Mesenchymal stem cell (in vitro differentiated cells and primary cell): ENCODE measurements around the gene CLDN3. TPM values are rescaled to one million over a fixed set of nuclear protein-coding genes. Genes with fewer than 3 reads are reported as not detected.

Experiments used
- DNase-seq: peaks from one replicate; pipeline ENCODE4 v3.0.0-alpha.2; 2013
- H2AFZ ChIP-seq: one replicate; pipeline ENCODE4 v1.6.1; 2013; ENCODE audit warnings: low read depth, mild to moderate bottlenecking, control low read depth, inconsistent platforms, low read length, moderate library complexity
- H2AK5ac ChIP-seq: 2 replicates; pipeline ENCODE4 v1.6.1; 2013; ENCODE audit warnings: low read length, moderate library complexity, mild to moderate bottlenecking, inconsistent platforms; ENCODE audit not compliant: severe bottlenecking
- H2BK120ac ChIP-seq: one replicate; pipeline ENCODE4 v1.6.1; 2013; ENCODE audit warnings: low read depth, mild to moderate bottlenecking, inconsistent platforms, low read length, moderate library complexity
- H2BK12ac ChIP-seq, 2 experiments: one replicate each; pipeline ENCODE4 v1.6.1; 2013; ENCODE audit warnings: inconsistent platforms in 2 of 2, low read length in 2 of 2, mild to moderate bottlenecking in 2 of 2, moderate library complexity in 2 of 2, control low read depth in 1 of 2
- H2BK15ac ChIP-seq: one replicate; pipeline ENCODE4 v1.6.1; 2013; ENCODE audit warnings: mild to moderate bottlenecking, low read depth, inconsistent platforms; ENCODE audit not compliant: poor library complexity, severe bottlenecking
- H2BK5ac ChIP-seq: 2 replicates; pipeline ENCODE4 v1.6.1; 2013; ENCODE audit warnings: low read depth, mild to moderate bottlenecking, low read length, control low read depth, inconsistent platforms; ENCODE audit not compliant: poor library complexity, severe bottlenecking
- H3K14ac ChIP-seq, 2 experiments: one replicate each; pipeline ENCODE4 v1.6.1; 2013; ENCODE audit warnings: inconsistent platforms in 2 of 2, low read length in 2 of 2, control low read depth in 1 of 2, mild to moderate bottlenecking in 1 of 2, moderate library complexity in 1 of 2
- H3K18ac ChIP-seq, 2 experiments: one replicate each; pipeline ENCODE4 v1.6.1; 2013; ENCODE audit warnings: inconsistent platforms in 2 of 2, low read length in 2 of 2, control low read depth in 1 of 2, low read depth in 1 of 2, mild to moderate bottlenecking in 1 of 2
- H3K23ac ChIP-seq, 2 experiments: one replicate each; pipeline ENCODE4 v1.6.1; 2013; ENCODE audit warnings: inconsistent platforms in 2 of 2, low read length in 2 of 2, mild to moderate bottlenecking in 2 of 2, moderate library complexity in 2 of 2, control low read depth in 1 of 2
- H3K27ac ChIP-seq: 2 replicates; pipeline ENCODE4 v1.5.1; 2013; ENCODE audit warnings: mild to moderate bottlenecking, moderate library complexity, low read length, control low read depth, inconsistent platforms; ENCODE audit not compliant: poor library complexity, severe bottlenecking
- H3K27me3 ChIP-seq, 2 experiments: 2 replicates each; pipeline versions ENCODE4 v1.6.1 to v1.7.0; 2013; ENCODE audit warnings: low read length in 2 of 2, mild to moderate bottlenecking in 2 of 2, moderate library complexity in 2 of 2, control low read depth in 1 of 2, inconsistent platforms in 1 of 2; ENCODE audit not compliant: control insufficient read depth in 1 of 2, insufficient read depth in 1 of 2
- H3K36me3 ChIP-seq, 2 experiments: 2 replicates each; pipeline versions ENCODE4 v1.6.1 to v1.7.0; 2013; ENCODE audit warnings: low read length in 2 of 2, control low read depth in 1 of 2, inconsistent platforms in 1 of 2, low read depth in 1 of 2, mild to moderate bottlenecking in 1 of 2; ENCODE audit not compliant: insufficient read depth in 2 of 2, control insufficient read depth in 1 of 2
- H3K4ac ChIP-seq, 2 experiments: one replicate each; pipeline ENCODE4 v1.6.1; 2013; ENCODE audit warnings: inconsistent platforms in 2 of 2, low read length in 2 of 2, mild to moderate bottlenecking in 2 of 2, moderate library complexity in 2 of 2, control low read depth in 1 of 2, low read depth in 1 of 2
- H3K4me1 ChIP-seq: 2 replicates; pipeline ENCODE4 v1.6.1; 2013; ENCODE audit warnings: low read depth, low read length, control low read depth; ENCODE audit not compliant: control insufficient read depth, insufficient read depth
- H3K4me2 ChIP-seq: 2 replicates; pipeline ENCODE4 v1.6.1; 2013; ENCODE audit warnings: low read length, mild to moderate bottlenecking, inconsistent platforms; ENCODE audit not compliant: poor library complexity, severe bottlenecking
- H3K4me3 ChIP-seq, 2 experiments: 2 replicates each; pipeline versions ENCODE4 v1.5.1 to v1.7.0; 2013; ENCODE audit warnings: low read length in 2 of 2, mild to moderate bottlenecking in 2 of 2, control low read depth in 1 of 2, low read depth in 1 of 2; ENCODE audit not compliant: insufficient read depth in 1 of 2
- H3K79me1 ChIP-seq: replicated peaks from 2 replicates; pipeline ENCODE4 v1.6.1; 2013; ENCODE audit warnings: mild to moderate bottlenecking, control low read depth, low read length, inconsistent platforms; ENCODE audit not compliant: poor library complexity, severe bottlenecking
- H3K9ac ChIP-seq: 2 replicates; pipeline ENCODE4 v1.7.0; 2013; ENCODE audit warnings: mild to moderate bottlenecking, low read length, moderate library complexity
- H3K9me3 ChIP-seq: 2 replicates; pipeline ENCODE4 v1.7.0; 2013; ENCODE audit warnings: mild to moderate bottlenecking, low read length; ENCODE audit not compliant: control insufficient read depth
- H4K8ac ChIP-seq: one replicate; pipeline ENCODE4 v1.6.1; 2013; ENCODE audit warnings: inconsistent platforms, mild to moderate bottlenecking, low read length, moderate library complexity
- H4K91ac ChIP-seq: one replicate; pipeline ENCODE4 v1.6.1; 2013; ENCODE audit warnings: mild to moderate bottlenecking, low read length, inconsistent platforms
- WGBS: methylation state at CpG from one replicate; pipeline ENCODE4 v1.1.7; 2013; ENCODE audit warnings: mixed read lengths; 5-methylcytosine and 5-hydroxymethylcytosine counted together
- polyA plus RNA-seq, 2 experiments: library from polyadenylated mRNA; stranded (reverse); fragments of 200-250 nt; gene quantifications; one replicate each; pipeline ENCODE4 v1.2.3, GENCODE V29; 2013

The CLDN3 gene, protein sequence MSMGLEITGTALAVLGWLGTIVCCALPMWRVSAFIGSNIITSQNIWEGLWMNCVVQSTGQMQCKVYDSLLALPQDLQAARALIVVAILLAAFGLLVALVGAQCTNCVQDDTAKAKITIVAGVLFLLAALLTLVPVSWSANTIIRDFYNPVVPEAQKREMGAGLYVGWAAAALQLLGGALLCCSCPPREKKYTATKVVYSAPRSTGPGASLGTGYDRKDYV
- polyA plus RNA-seq (2013, experiment 1 of 2), result not detected
- not detected for polyA plus RNA-seq (2013, experiment 2 of 2)

DNA sequence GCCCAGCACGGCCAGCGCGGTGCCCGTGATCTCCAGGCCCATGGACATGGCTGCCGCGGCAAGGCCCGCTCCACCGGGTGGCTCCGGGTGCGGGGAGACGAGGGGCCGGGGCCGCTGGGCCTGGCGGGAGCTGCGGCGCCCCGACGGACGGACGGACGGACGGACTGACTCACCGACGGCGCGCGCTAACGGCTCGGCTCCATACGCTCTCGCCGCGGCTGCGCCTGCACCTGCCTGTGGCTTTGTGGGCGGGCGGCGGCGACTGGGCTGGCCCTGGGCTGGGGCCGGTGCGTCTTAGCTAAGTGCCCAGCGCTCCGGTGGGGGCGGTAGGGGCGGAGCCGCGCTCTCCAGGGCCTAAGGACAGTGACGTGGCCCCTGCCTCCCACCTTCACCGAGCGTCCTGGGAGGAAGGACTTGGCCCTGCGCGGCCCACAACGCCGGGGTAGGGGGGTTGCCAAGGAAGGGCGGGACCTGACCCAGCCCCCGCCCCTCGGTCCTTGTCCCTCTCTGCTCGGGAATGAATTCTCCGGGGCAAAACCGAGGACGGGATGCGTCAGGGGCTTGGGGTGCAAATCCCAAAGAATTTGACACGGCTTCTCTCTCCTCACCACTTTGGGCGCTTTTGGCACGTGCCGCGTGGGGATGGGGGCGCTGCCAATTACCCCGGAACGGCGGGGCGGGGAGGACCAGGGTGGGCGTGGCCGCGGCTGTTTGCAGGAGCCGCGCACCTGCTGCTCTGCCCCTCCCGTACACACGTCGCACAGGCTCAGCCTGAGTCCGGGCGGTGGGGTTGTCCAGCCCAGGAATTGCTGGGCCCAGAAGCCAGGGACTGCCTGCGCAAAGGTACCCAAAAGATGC, at the start of gene CLDN3:
Gene CLDN3, minus strand, starts transcription at position 269 of the 858 bp plus-strand sequence. Its CDS starts 221 bp downstream, at position 48.
- Histone ChIP-seq H3K23ac (peak within 1 kb of the TSS in 1 of 2 experiments; percentile 47), H3K36me3 (peaks cover 0 to 16% of the 10 kb centered on the region in 2 experiments), H2BK120ac (no peak within 1 kb of the TSS), H3K27ac (no peak within 1 kb of the TSS), H3K9ac (no peak within 1 kb of the TSS), H2BK12ac (no peak within 1 kb of the TSS), H3K4ac (no peak within 1 kb of the TSS), H3K14ac (no peak within 1 kb of the TSS), H2BK15ac (no peak within 1 kb of the TSS), H3K4me3 (peak within 1 kb of the TSS; percentile 14 to 27), H2BK5ac (no peak within 1 kb of the TSS), H4K8ac (no peak within 1 kb of the TSS), H3K79me1 (no peaks in the 10 kb centered on the region), H3K18ac (no peak within 1 kb of the TSS), H2AK5ac (no peak within 1 kb of the TSS), H3K9me3 (no peaks in the 10 kb centered on the region), H3K27me3 (peaks cover 32 to 34% of the 10 kb centered on the region in 2 experiments), H2AFZ (no peak within 1 kb of the TSS), H4K91ac (peak within 1 kb of the TSS; percentile 32), H3K4me2 (peak within 1 kb of the TSS; percentile 80), H3K4me1 (peaks cover 13% of the 10 kb centered on the region)
- WGBS, result 5% methylated on average over 76 of the region's 82 CpGs
- DNase-seq, result no peak

DNA sequence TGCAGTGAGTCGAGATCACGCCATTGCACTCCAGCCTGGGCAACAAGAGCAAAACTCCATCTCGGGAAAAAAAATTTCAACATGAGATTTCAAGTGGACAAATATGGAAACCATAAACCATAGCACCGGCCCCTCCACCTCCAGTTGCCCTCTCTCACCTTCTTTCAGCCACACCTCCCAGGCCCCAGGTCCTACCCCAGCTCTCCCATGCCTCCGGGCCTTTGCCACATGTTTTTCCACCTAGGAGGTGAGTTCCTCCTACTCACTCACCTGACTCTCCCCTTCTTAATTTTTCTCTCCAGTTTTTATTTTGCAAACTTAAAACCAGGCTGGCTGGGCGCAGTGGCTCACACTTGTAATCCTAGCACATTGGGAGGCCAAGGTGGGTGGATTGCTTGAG, 47.1 kb upstream of the CLDN3 start:
- Histone ChIP-seq H2BK120ac (no peak overlapping the region), H3K27ac (no peak overlapping the region), H3K4me3 (no peak overlapping the region), H2AFZ (no peak overlapping the region), H4K91ac (no peak overlapping the region), H3K9me3 (no peaks in the 10 kb centered on the region), H3K4me2 (no peak overlapping the region), H2BK12ac (no peak overlapping the region), H3K4ac (no peak overlapping the region), H3K4me1 (peaks cover under 1% of the 10 kb centered on the region), H3K9ac (no peak overlapping the region), H3K79me1 (no peaks in the 10 kb centered on the region), H3K23ac (no peak overlapping the region), H3K14ac (no peak overlapping the region), H2BK5ac (no peak overlapping the region), H2AK5ac (no peak overlapping the region), H3K18ac (no peak overlapping the region), H3K36me3 (no peaks in the 10 kb centered on the region), H4K8ac (no peak overlapping the region), H2BK15ac (no peak overlapping the region), H3K27me3 (no peaks in the 10 kb centered on the region)
- DNase-seq, result no peak
- 96% methylated on average over 6 of the region's 6 CpGs for WGBS

GRCh38 chr7:73815436-73815835, 45.4 kb upstream of the CLDN3 start:
- no peak overlapping the region for H3K4me3 ChIP-seq
- H3K27me3 ChIP-seq, result peaks cover 0 to 4% of the 10 kb centered on the region in 2 experiments
- H3K36me3 ChIP-seq, result no peaks in the 10 kb centered on the region
- H3K14ac ChIP-seq, result no peak overlapping the region
- H2AFZ ChIP-seq, result no peak overlapping the region
- no peak overlapping the region for H3K4ac ChIP-seq
- peak overlapping the region; percentile 59 for H4K91ac ChIP-seq
- no peak overlapping the region for H3K9ac ChIP-seq
- no peak overlapping the region for H2BK120ac ChIP-seq
- H2BK15ac ChIP-seq, result no peak overlapping the region
- WGBS, result 89% methylated on average over 7 of the region's 8 CpGs
- H2BK12ac ChIP-seq, result no peak overlapping the region
- H3K4me1 ChIP-seq, result no peaks in the 10 kb centered on the region
- no peaks in the 10 kb centered on the region for H3K79me1 ChIP-seq
- no peaks in the 10 kb centered on the region for H3K9me3 ChIP-seq
- H3K27ac ChIP-seq, result no peak overlapping the region
- no peak overlapping the region for H4K8ac ChIP-seq
- no peak for DNase-seq
- H3K23ac ChIP-seq, result no peak overlapping the region
- H3K4me2 ChIP-seq, result no peak overlapping the region
- H3K18ac ChIP-seq, result no peak overlapping the region
- H2AK5ac ChIP-seq, result no peak overlapping the region
- no peak overlapping the region for H2BK5ac ChIP-seq

- WGBS, result 94% methylated on average over 3 of the region's 3 CpGs
- Histone ChIP-seq H3K9ac (no peak overlapping the region), H3K4me3 (no peak overlapping the region)
These were observed 42.9 kb upstream of the CLDN3 start for GRCh38 chr7:73812996-73813395.

More at GRCh38 chr7:73812996-73813395, 42.9 kb upstream of the CLDN3 start:
- Histone ChIP-seq H3K9me3 (no peaks in the 10 kb centered on the region), H4K8ac (no peak overlapping the region), H3K4me2 (no peak overlapping the region), H3K27ac (no peak overlapping the region), H3K27me3 (peaks cover 0 to 4% of the 10 kb centered on the region in 2 experiments), H2BK120ac (no peak overlapping the region), H3K36me3 (no peaks in the 10 kb centered on the region), H3K4ac (no peak overlapping the region), H2BK12ac (no peak overlapping the region), H2AFZ (no peak overlapping the region), H2BK15ac (no peak overlapping the region), H3K79me1 (no peaks in the 10 kb centered on the region), H3K14ac (no peak overlapping the region), H2AK5ac (no peak overlapping the region), H3K23ac (no peak overlapping the region), H3K4me1 (peaks cover 4% of the 10 kb centered on the region), H3K18ac (no peak overlapping the region), H2BK5ac (no peak overlapping the region), H4K91ac (no peak overlapping the region)
- no peak for DNase-seq
